SJSA1 (cell line): ENCODE data around the gene MLLT10. TPM values are rescaled to one million over a fixed set of nuclear protein-coding genes. Genes with fewer than 3 reads are reported as not detected.

Source experiments
- DNase-seq, 2 experiments: peaks; one replicate each; pipeline ENCODE4 v3.0.0-alpha.2; 2015 to 2020; ENCODE audit warnings: low spot score in 2 of 2, low read depth in 1 of 2
- H3K27ac ChIP-seq: fragments of 250-450 bp; sonication (Bioruptor Pico); 2 replicates; pipeline ENCODE4 v1.5.1; 2020; ENCODE audit warnings: mild to moderate bottlenecking, moderate library complexity
- H3K27me3 ChIP-seq: fragments of 250-450 bp; sonication (Bioruptor Pico); replicated peaks from 2 replicates; pipeline ENCODE4 v1.5.1; 2020; ENCODE audit warnings: mild to moderate bottlenecking, moderate library complexity
- H3K36me3 ChIP-seq: fragments of 250-450 bp; sonication (Bioruptor Pico); 2 replicates; pipeline ENCODE4 v1.5.1; 2020; ENCODE audit warnings: mild to moderate bottlenecking
- H3K4me1 ChIP-seq: fragments of 250-450 bp; sonication (Bioruptor Pico); replicated peaks from 2 replicates; pipeline ENCODE4 v1.6.1; 2021; ENCODE audit warnings: mild to moderate bottlenecking
- H3K4me3 ChIP-seq: fragments of 250-450 bp; sonication (Bioruptor Pico); 2 replicates; pipeline ENCODE4 v1.5.1; 2020; ENCODE audit warnings: mild to moderate bottlenecking
- H3K9me3 ChIP-seq: fragments of 250-450 bp; sonication (Bioruptor Pico); replicated peaks from 2 replicates; pipeline ENCODE4 v1.5.1; 2020; ENCODE audit warnings: mild to moderate bottlenecking
- total RNA-seq: library from RNA; depleted of rRNA; stranded (reverse); fragments of >200 nt; shearing (Covaris generic); gene quantifications from 2 replicates; pipeline ENCODE4 v1.2.3, GENCODE V29; 2014

The MLLT10 gene
- total RNA-seq, 1 experiment from 2014 or later: 21.7 TPM

GRCh38 chr10:21661087-21661486 lies 127.1 kb downstream of the MLLT10 start:
- no peak for DNase-seq
- H3K36me3 ChIP-seq: 0 out of 2 replicates have a peak, but pooled peaks cover under 1% of the 10 kb centered on the region
- H3K27ac ChIP-seq: no peak overlapping the region
- no peaks in the 10 kb centered on the region for H3K4me1 ChIP-seq
- no peaks in the 10 kb centered on the region for H3K9me3 ChIP-seq
- H3K27me3 ChIP-seq: no peaks in the 10 kb centered on the region
- no peak overlapping the region for H3K4me3 ChIP-seq

DNA sequence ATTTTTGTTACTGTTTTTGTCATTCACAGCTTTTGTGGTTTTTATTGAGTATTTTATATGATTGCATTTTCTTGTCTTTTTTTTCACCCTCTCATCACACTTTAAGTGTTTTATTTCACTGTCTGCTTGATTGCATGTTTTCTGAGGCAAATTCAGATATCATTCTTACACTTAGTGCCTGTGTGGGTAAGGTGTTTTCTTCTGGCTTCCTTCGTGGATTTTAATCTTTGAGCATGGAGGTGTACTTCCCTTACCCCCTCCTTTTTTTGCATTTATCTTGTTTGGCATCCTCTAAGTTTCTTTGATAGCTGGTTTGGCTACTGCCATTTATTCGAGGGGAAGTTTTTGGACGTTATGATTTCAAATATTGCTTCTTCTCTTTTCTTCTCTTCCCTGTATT lies 127.9 kb downstream of the MLLT10 start:
- H3K4me3 ChIP-seq: no peak overlapping the region
- no peak overlapping the region for H3K27ac ChIP-seq
- no peaks in the 10 kb centered on the region for H3K36me3 ChIP-seq
- H3K4me1 ChIP-seq: no peaks in the 10 kb centered on the region
- DNase-seq: no peak
- H3K27me3 ChIP-seq: no peaks in the 10 kb centered on the region
- no peaks in the 10 kb centered on the region for H3K9me3 ChIP-seq

DNA sequence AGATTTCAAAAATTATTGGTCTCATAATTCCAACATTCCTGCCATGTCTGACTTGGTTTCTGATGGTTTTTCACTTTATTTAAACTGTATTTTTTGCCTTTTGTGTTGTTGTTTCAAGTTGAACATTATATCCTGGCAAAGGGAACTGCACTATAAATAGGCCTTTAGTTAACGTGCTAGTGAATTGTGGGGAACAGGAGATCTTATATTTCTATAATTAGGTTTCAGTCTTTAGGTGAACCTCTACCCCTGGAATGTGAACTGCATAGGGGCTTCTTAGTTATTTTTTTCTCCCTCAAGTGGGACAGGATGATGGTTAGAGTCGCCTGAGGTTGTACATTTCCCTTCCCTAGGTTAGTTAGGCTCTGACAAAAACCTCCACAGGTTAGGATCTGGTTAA lies 128.6 kb downstream of the MLLT10 start:
- no peaks in the 10 kb centered on the region for H3K4me1 ChIP-seq
- DNase-seq: no peak
- H3K4me3 ChIP-seq: no peak overlapping the region
- no peaks in the 10 kb centered on the region for H3K36me3 ChIP-seq
- no peaks in the 10 kb centered on the region for H3K9me3 ChIP-seq
- H3K27ac ChIP-seq: no peak overlapping the region
- no peaks in the 10 kb centered on the region for H3K27me3 ChIP-seq

DNA sequence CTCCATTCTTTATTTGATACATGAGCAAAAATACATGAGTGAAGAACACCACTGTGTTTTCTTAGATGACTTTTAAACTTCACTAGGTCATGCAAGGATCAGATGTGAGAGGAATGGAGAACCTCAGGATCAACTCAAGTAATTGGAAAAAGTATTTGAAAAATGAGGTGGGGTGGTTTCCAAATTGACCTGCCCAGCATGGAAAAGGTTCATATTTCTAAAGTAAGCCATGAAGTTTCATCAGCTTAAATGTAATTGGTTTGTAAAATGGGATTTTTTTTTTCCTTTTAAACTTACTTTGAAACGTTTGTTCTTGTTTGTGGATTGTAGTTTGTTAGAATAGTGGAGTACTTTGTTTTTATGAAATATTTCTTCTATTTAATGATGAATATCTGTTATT lies 134.8 kb downstream of the MLLT10 start:
- DNase-seq: no peak
- H3K27ac ChIP-seq: no peak overlapping the region
- no peak overlapping the region for H3K4me3 ChIP-seq
- H3K4me1 ChIP-seq: no peaks in the 10 kb centered on the region
- no peaks in the 10 kb centered on the region for H3K9me3 ChIP-seq
- H3K27me3 ChIP-seq: no peaks in the 10 kb centered on the region
- H3K36me3 ChIP-seq: peaks cover 4% of the 10 kb centered on the region; the same call in 1 of the 2 replicates

GRCh38 chr10:21670391-21670790 lies 136.4 kb downstream of the MLLT10 start:
- Histone ChIP-seq H3K27me3 (no peaks in the 10 kb centered on the region), H3K36me3 (peaks cover 4% of the 10 kb centered on the region; the same call in 1 of the 2 replicates), H3K27ac (no peak overlapping the region), H3K4me1 (no peaks in the 10 kb centered on the region), H3K4me3 (no peak overlapping the region), H3K9me3 (no peaks in the 10 kb centered on the region)
- no peak for DNase-seq

- no peak for DNase-seq
- H3K4me1 ChIP-seq: no peaks in the 10 kb centered on the region
Measured at GRCh38 chr10:21673668-21674067, 139.6 kb downstream of the MLLT10 start.

GRCh38 chr10:21675157-21675796 lies 141.2 kb downstream of the MLLT10 start:
- Histone ChIP-seq H3K4me1 (no peaks in the 10 kb centered on the region), H3K36me3 (peaks cover 4% of the 10 kb centered on the region; the same call in 1 of the 2 replicates), H3K27me3 (no peaks in the 10 kb centered on the region), H3K4me3 (no peak overlapping the region), H3K9me3 (no peaks in the 10 kb centered on the region), H3K27ac (no peak overlapping the region)
- peak; percentile 33 to 48 for DNase-seq

More at GRCh38 chr10:21673668-21674067, 139.6 kb downstream of the MLLT10 start:
- peaks cover 4% of the 10 kb centered on the region; the same call in 1 of the 2 replicates for H3K36me3 ChIP-seq
- H3K9me3 ChIP-seq: no peaks in the 10 kb centered on the region
- H3K27me3 ChIP-seq: no peaks in the 10 kb centered on the region
- H3K27ac ChIP-seq: no peak overlapping the region
- no peak overlapping the region for H3K4me3 ChIP-seq

GRCh38 chr10:21677551-21677950 lies 143.5 kb downstream of the MLLT10 start:
- H3K27ac ChIP-seq: no peak overlapping the region
- no peak overlapping the region for H3K4me3 ChIP-seq
- H3K36me3 ChIP-seq: peaks cover 4% of the 10 kb centered on the region; the same call in 1 of the 2 replicates
- no peaks in the 10 kb centered on the region for H3K27me3 ChIP-seq
- H3K9me3 ChIP-seq: no peaks in the 10 kb centered on the region
- DNase-seq: no peak
- no peaks in the 10 kb centered on the region for H3K4me1 ChIP-seq

- Histone ChIP-seq H3K4me3 (no peak overlapping the region), H3K27me3 (no peaks in the 10 kb centered on the region), H3K4me1 (no peaks in the 10 kb centered on the region), H3K36me3 (no peaks in the 10 kb centered on the region), H3K9me3 (no peaks in the 10 kb centered on the region), H3K27ac (no peak overlapping the region)
- no peak for DNase-seq
Measured at GRCh38 chr10:21681156-21681555, 147.1 kb downstream of the MLLT10 start.

GRCh38 chr10:21687266-21688008 lies 153.4 kb downstream of the MLLT10 start:
- no peaks in the 10 kb centered on the region for H3K4me1 ChIP-seq
- H3K27ac ChIP-seq: no peak overlapping the region
- no peak for DNase-seq

GRCh38 chr10:21688009-21688332 lies 153.9 kb downstream of the MLLT10 start:
- Histone ChIP-seq H3K27me3 (no peaks in the 10 kb centered on the region), H3K4me3 (no peak overlapping the region), H3K4me1 (no peaks in the 10 kb centered on the region), H3K27ac (no peak overlapping the region), H3K36me3 (peaks cover 14% of the 10 kb centered on the region), H3K9me3 (no peaks in the 10 kb centered on the region)
- DNase-seq: no peak

More at GRCh38 chr10:21687266-21688008, 153.4 kb downstream of the MLLT10 start:
- Histone ChIP-seq H3K27me3 (no peaks in the 10 kb centered on the region), H3K36me3 (peaks cover 14% of the 10 kb centered on the region), H3K4me3 (no peak overlapping the region), H3K9me3 (no peaks in the 10 kb centered on the region)

DNA sequence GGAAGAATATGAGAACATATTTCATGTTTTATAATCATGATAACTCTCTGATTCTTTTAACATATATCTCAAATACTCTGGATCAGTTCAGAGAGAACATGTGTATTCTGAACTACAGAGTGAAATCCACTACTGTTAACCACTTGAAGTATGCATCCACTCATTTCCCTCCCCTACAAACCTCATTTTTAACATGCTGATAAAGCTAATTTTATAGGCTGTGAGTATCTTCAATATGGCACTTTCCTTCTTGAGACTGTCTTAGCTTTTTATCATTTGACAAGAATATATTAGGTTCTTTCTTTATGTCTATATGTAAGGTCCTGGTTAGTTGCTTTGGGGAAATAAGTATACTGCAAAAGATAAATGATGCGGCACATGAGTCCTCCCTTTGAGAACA lies 154.8 kb downstream of the MLLT10 start:
- no peak overlapping the region for H3K4me3 ChIP-seq
- H3K4me1 ChIP-seq: no peaks in the 10 kb centered on the region
- H3K27me3 ChIP-seq: no peaks in the 10 kb centered on the region
- no peaks in the 10 kb centered on the region for H3K9me3 ChIP-seq
- no peak for DNase-seq
- H3K36me3 ChIP-seq: peaks cover 14% of the 10 kb centered on the region
- H3K27ac ChIP-seq: no peak overlapping the region

GRCh38 chr10:21689881-21690280 lies 155.8 kb downstream of the MLLT10 start:
- no peak for DNase-seq
- H3K27ac ChIP-seq: no peak overlapping the region
- H3K9me3 ChIP-seq: no peaks in the 10 kb centered on the region
- no peaks in the 10 kb centered on the region for H3K4me1 ChIP-seq
- H3K36me3 ChIP-seq: peaks cover 14% of the 10 kb centered on the region
- no peaks in the 10 kb centered on the region for H3K27me3 ChIP-seq
- no peak overlapping the region for H3K4me3 ChIP-seq

DNA sequence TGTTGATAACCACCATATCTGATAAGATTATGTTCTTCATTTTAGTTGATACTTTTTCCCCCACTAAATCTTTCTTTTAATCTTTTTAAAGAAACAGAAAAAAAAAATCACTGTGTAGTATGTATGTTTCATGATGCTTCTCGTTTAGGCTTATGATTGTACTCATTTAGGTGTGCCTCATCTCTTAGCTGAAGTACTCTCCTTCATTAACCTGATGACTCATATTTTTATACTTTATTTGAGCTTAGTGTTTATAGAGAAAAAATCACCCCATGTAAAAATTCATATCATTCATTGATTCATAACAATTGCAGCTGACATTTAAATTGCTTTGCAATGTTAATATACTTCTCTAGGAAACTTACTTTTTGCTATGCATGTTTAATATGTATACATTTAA lies 158.9 kb downstream of the MLLT10 start:
- H3K27ac ChIP-seq: no peak overlapping the region
- no peaks in the 10 kb centered on the region for H3K27me3 ChIP-seq
- no peaks in the 10 kb centered on the region for H3K4me1 ChIP-seq
- DNase-seq: no peak
- H3K4me3 ChIP-seq: no peak overlapping the region
- no peaks in the 10 kb centered on the region for H3K9me3 ChIP-seq
- peaks cover 14% of the 10 kb centered on the region; the same call in 1 of the 2 replicates for H3K36me3 ChIP-seq
